Left ventricle myocardium inferior (tissue), 1 donor: ENCODE data around the gene KLF7. TPM values are rescaled to one million over a fixed set of nuclear protein-coding genes. Genes with fewer than 3 reads are reported as not detected.
A peak's percentile ranks its signal among the peaks of the same experiment; 100 is the strongest.

Experiments used
- DNase-seq: peaks from one replicate; pipeline ENCODE4 v3.0.0-alpha.2; 2020
- H3K27ac ChIP-seq: fragments of 200-600 bp; replicated peaks from 2 replicates; pipeline ENCODE4 v1.8.0; 2021
- H3K27me3 ChIP-seq: fragments of 200-600 bp; 2 replicates; pipeline ENCODE4 v1.8.0; 2021; ENCODE audit warnings: low read depth
- H3K36me3 ChIP-seq: fragments of 200-600 bp; 2 replicates; pipeline ENCODE4 v1.8.0; 2021
- H3K4me1 ChIP-seq: fragments of 200-600 bp; 2 replicates; pipeline ENCODE4 v1.8.0; 2021
- H3K4me3 ChIP-seq: fragments of 200-600 bp; 2 replicates; pipeline ENCODE4 v1.8.0; 2021; ENCODE audit warnings: mild to moderate bottlenecking, moderate library complexity
- H3K9me3 ChIP-seq: fragments of 200-600 bp; replicated peaks from 2 replicates; pipeline ENCODE4 v1.8.0; 2021
- CTCF ChIP-seq: fragments of 200-600 bp; IDR thresholded peaks from 2 replicates; pipeline ENCODE4 v1.8.0; 2021; ENCODE audit warnings: antibody characterized with exemption, mild to moderate bottlenecking, borderline replicate concordance
- intact Hi-C: fragments of 100-400 bp; cut with micrococcal nuclease; formaldehyde crosslinking; loops from one replicate; pipeline ENCODE4 v1.11.0; 2022
- total RNA-seq: library from RNA; stranded (reverse); fragmentation: NEBNext Ultra II Directional; extraction: Animal tissue kit (Norgen Biotek cat#: 25700); gene quantifications from one replicate; pipeline ENCODE4 v1.2.1, GENCODE V29; 2021
- donor health status: DM: no; HTN: yes; CAD: no; lungs with severe emphysema.

KLF7 gene
- total RNA-seq, 1 donor from 2014 or later, result 24.2 TPM

- peak overlapping the region; percentile 41 for H3K4me3 ChIP-seq
- no peaks in the 10 kb centered on the region for H3K9me3 ChIP-seq
- H3K36me3 ChIP-seq, result peaks cover 12% of the 10 kb centered on the region
- peaks cover 100% of the 10 kb centered on the region for H3K4me1 ChIP-seq
- H3K27me3 ChIP-seq, result no peaks in the 10 kb centered on the region
- peak overlapping the region; percentile 100 for H3K27ac ChIP-seq
- DNase-seq, result no peak
- intact Hi-C loops, result no loop called here
- TF ChIP-seq CTCF, result peak; percentile 24
Observed at GRCh38 chr2:207142461-207142860, 23.3 kb downstream of the KLF7 start.

- H3K9me3 ChIP-seq, result no peaks in the 10 kb centered on the region
- H3K27ac ChIP-seq, result peak overlapping the region; percentile 100
- peaks cover 8% of the 10 kb centered on the region for H3K36me3 ChIP-seq
- H3K4me1 ChIP-seq, result peaks cover 100% of the 10 kb centered on the region
- H3K4me3 ChIP-seq, result no peak overlapping the region
- no peak for DNase-seq
- no peak for TF ChIP-seq CTCF
- intact Hi-C loops, result no loop called here
- H3K27me3 ChIP-seq, result no peaks in the 10 kb centered on the region
Observed at GRCh38 chr2:207141386-207141785, 24.4 kb downstream of the KLF7 start.

GRCh38 chr2:207140265-207140664, 25.5 kb downstream of the KLF7 start:
- no peak for TF ChIP-seq CTCF
- Histone ChIP-seq H3K27ac (peak overlapping the region; percentile 100), H3K27me3 (no peaks in the 10 kb centered on the region), H3K4me3 (no peak overlapping the region), H3K4me1 (peaks cover 100% of the 10 kb centered on the region), H3K9me3 (no peaks in the 10 kb centered on the region), H3K36me3 (no peaks in the 10 kb centered on the region)
- intact Hi-C loops, result no loop called here
- no peak for DNase-seq

- Histone ChIP-seq H3K9me3 (no peaks in the 10 kb centered on the region), H3K27ac (peak overlapping the region; percentile 100), H3K36me3 (no peaks in the 10 kb centered on the region), H3K4me1 (peaks cover 100% of the 10 kb centered on the region), H3K27me3 (no peaks in the 10 kb centered on the region), H3K4me3 (no peak overlapping the region)
- intact Hi-C loops, result no loop called here
- TF ChIP-seq CTCF, result no peak
- DNase-seq, result no peak
Observed at GRCh38 chr2:207139552-207139951, 26.2 kb downstream of the KLF7 start.

DNA sequence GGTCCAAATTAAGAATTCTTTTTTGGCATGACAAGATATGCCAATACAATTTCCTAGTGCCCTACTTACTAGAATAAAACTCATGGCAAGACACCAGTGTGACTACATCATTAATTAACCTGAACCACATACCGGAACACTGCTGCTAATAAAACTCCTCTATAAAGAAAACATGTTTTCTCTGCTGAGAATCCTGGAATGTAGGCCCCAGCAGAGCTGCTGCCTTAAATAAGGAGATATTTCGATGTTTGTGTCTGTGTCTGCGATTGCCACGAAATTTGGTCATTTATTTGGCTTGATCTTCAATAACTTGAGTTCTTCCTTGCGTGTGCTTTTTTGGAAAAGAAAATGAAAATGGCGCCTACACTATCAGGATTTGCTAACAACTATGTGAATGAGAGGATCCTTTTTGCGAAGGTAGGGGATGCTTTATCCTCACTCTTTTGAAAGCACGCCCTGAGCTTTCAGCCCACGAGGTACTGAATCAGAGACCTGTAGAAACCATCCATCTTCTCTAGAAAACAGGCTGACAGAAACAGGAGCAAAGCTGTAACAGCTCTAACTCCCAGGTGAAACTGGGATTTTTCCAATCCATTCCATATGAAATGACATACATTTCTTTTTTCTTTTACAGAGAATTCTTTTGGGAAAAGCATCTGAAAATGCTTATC, 27.0 kb downstream of the KLF7 start:
- peaks cover 99% of the 10 kb centered on the region for H3K4me1 ChIP-seq
- H3K27me3 ChIP-seq, result no peaks in the 10 kb centered on the region
- H3K4me3 ChIP-seq, result no peak overlapping the region
- H3K36me3 ChIP-seq, result no peaks in the 10 kb centered on the region
- H3K27ac ChIP-seq, result peak overlapping the region; percentile 100
- no peaks in the 10 kb centered on the region for H3K9me3 ChIP-seq
- TF ChIP-seq CTCF, result no peak
- intact Hi-C loops, result no loop called here
- DNase-seq, result no peak
